GM12874 (cell line): ENCODE measurements around the gene FCF1.

Source experiments
- CTCF ChIP-seq: IDR thresholded peaks from 2 replicates; pipeline ENCODE4 v1.5.1; 2011; ENCODE audit warnings: low read depth, mild to moderate bottlenecking, control low read depth, low read length, moderate library complexity; ENCODE audit not compliant: insufficient read depth

FCF1 gene, protein sequence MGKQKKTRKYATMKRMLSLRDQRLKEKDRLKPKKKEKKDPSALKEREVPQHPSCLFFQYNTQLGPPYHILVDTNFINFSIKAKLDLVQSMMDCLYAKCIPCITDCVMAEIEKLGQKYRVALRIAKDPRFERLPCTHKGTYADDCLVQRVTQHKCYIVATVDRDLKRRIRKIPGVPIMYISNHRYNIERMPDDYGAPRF

DNA sequence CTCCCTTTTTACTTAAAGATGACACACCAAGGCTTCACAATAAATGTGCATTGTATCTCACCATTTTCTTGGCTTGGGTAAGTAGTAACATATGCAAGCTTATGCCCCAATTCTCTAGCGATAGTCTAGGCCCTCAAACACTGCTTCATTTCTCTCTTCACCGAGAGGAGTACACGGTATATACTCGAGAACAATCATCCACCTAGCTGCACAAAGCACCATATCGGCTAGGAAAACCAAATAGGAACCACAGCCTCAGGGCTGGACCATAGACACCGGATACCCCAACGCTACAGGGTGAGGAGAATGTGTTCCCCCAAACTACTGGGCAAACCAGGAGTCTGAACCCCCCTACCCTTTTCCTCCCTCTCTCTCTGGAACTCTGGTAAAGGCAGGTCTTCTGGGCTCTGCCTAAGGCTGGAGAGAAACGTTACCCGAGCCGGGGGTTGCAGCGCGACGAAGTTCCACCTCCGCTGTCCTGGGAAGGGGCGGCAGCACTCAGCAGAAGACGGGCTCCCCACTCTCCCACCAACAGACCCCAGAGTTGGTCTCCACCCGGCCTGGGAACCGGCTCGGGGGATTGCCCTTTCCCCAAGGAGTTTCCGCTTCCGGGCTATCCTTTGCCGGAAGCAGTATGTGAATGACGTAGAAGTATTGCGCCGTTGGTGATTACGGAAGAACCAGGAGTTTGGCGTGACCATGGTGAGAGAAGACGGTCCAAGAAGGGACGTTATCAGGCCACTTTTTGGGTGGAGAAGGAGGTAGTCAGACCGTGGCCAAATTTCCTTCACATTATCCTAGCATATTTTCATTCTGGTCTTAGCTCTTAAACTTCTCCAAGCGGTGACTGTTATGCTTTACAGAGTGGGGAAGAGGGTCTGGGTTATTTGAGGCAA lies at the start of gene FCF1, which contains the start of gene AREL1:
Gene FCF1, plus strand, starts transcription at position 646 of the 896 bp plus-strand sequence. Its CDS starts 54 bp downstream, at position 700.
Gene AREL1, minus strand, starts transcription at position 582 of the 896 bp plus-strand sequence. CDS start 27,465 bp downstream, outside the sequence.
- no peak for TF ChIP-seq CTCF

DNA sequence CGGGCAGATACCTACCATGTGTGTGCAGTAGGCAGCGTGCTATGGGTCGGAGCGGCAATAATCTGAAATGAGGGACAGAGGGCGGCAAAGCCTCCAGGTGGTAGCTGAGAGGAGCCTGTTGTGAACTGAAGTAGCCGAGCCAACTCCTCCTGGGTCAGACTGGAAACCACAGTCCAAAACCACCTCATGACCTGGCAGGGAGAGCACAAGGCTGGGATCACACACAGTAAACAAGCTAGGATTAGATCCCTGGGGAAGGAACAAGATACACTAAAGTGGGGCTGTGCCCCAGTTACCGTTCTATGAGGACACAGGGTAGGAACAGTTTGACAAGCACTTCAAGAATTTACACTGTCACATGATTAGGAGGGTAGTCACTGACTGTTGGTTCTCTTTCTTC lies 49.1 kb upstream of the FCF1 start:
- no peak for TF ChIP-seq CTCF

GRCh38 chr14:74664717-74665116 lies 48.2 kb upstream of the FCF1 start:
- no peak for TF ChIP-seq CTCF

DNA sequence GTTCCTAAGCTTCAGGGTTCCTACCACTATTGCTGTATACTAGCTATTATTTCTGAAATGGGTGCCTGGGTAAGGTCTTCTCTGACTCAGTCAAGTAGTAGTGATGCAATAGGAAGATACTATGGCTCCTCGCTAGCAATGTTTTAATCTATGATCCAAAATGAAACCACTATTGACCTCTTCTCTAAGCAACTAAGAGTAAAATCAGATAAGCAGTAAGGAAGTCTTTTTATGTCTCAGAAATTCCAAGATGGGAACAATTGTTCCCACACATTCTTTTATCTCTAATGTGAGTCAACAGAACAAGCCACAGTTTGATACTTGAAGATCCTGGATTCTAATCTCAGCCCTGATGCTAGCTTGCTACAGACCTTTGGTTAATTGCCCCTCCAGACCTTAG lies 45.2 kb upstream of the FCF1 start:
- TF ChIP-seq CTCF, result no peak

GRCh38 chr14:74669256-74669655 lies 43.7 kb upstream of the FCF1 start:
- no peak for TF ChIP-seq CTCF

- TF ChIP-seq CTCF, result no peak
Measured at GRCh38 chr14:74669846-74670245, 43.1 kb upstream of the FCF1 start.

GRCh38 chr14:74670726-74671411 lies 42.1 kb upstream of the FCF1 start:
- TF ChIP-seq CTCF, result no peak
